HFFc6 (cell line): ENCODE data around the gene UBE2D2. TPM values are rescaled to one million over a fixed set of nuclear protein-coding genes. Genes with fewer than 3 reads are reported as not detected.

Experiments
- DNase-seq: peaks from one replicate; pipeline ENCODE4 v3.0.0-alpha.2; 2018
- H3K27ac Mint-ChIP-seq: 2 replicates; pipeline ENCODE4 v1.8.0; 2020; ENCODE audit warnings: mild to moderate bottlenecking, mixed read lengths
- H3K27me3 Mint-ChIP-seq: 2 replicates; pipeline ENCODE4 v1.8.0; 2021; ENCODE audit warnings: mild to moderate bottlenecking, moderate library complexity, mixed read lengths; ENCODE audit not compliant: insufficient read depth
- H3K36me3 Mint-ChIP-seq: 2 replicates; pipeline ENCODE4 v1.8.0; 2021; ENCODE audit warnings: low read depth, mixed read lengths
- H3K4me1 Mint-ChIP-seq: 2 replicates; pipeline ENCODE4 v1.8.0; 2020; ENCODE audit warnings: low read depth, mixed read lengths
- H3K4me3 Mint-ChIP-seq: 2 replicates; pipeline ENCODE4 v1.8.0; 2020; ENCODE audit warnings: mild to moderate bottlenecking, moderate library complexity, mixed read lengths
- H3K9me3 Mint-ChIP-seq: 2 replicates; pipeline ENCODE4 v1.8.0; 2020; ENCODE audit warnings: mild to moderate bottlenecking, mixed read lengths
- total RNA-seq, 6 experiments: library from RNA; stranded (reverse); fragmentation: NEBNext Ultra II Directional; extraction: Animal tissue kit (Norgen Biotek cat#: 25700); gene quantifications; 2 replicates in 1 of 6; 3 replicates in 5 of 6; pipeline ENCODE4 v1.2.3, GENCODE V29; 2021
- TF ChIP-seq, protein P1 (sequence below): fragments of 200-600 bp; sonication (generic); IDR thresholded peaks from 2 replicates; pipeline ENCODE4 v1.5.0; 2021; ENCODE audit warnings: antibody characterized with exemption, mild to moderate bottlenecking

Gene UBE2D2
- total RNA-seq, 6 experiments from 2014 or later, result 113 to 144 (median 123) TPM

DNA sequence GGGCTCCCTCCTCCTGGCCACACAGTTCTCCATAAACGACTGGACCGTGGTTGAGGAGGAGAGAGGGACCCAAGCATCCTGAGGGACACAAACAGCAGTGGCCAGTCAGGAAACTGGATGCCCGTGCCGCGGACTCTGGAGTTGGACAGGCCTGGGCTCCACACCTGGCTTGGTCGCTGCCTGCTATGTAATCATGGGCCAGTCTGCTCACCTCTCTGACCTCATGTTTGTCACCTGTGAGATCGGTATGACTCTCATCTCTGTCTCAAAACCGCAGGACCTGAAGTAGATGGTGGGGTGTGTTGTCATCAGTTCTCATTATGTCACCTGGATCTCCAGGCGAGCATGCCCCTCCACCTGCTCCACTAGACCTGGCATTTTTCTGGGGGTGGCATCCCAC, 101.5 kb downstream of the UBE2D2 start:
- no peaks in the 10 kb centered on the region for H3K27me3 Mint-ChIP-seq
- no peaks in the 10 kb centered on the region for H3K9me3 Mint-ChIP-seq
- H3K36me3 Mint-ChIP-seq, result no peaks in the 10 kb centered on the region
- no peak overlapping the region for H3K4me3 Mint-ChIP-seq
- H3K27ac Mint-ChIP-seq, result peak overlapping the region; percentile 99
- TF ChIP-seq, protein P1, sequence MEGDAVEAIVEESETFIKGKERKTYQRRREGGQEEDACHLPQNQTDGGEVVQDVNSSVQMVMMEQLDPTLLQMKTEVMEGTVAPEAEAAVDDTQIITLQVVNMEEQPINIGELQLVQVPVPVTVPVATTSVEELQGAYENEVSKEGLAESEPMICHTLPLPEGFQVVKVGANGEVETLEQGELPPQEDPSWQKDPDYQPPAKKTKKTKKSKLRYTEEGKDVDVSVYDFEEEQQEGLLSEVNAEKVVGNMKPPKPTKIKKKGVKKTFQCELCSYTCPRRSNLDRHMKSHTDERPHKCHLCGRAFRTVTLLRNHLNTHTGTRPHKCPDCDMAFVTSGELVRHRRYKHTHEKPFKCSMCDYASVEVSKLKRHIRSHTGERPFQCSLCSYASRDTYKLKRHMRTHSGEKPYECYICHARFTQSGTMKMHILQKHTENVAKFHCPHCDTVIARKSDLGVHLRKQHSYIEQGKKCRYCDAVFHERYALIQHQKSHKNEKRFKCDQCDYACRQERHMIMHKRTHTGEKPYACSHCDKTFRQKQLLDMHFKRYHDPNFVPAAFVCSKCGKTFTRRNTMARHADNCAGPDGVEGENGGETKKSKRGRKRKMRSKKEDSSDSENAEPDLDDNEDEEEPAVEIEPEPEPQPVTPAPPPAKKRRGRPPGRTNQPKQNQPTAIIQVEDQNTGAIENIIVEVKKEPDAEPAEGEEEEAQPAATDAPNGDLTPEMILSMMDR, result no peak
- no peak for DNase-seq
- peaks cover 63% of the 10 kb centered on the region for H3K4me1 Mint-ChIP-seq

DNA sequence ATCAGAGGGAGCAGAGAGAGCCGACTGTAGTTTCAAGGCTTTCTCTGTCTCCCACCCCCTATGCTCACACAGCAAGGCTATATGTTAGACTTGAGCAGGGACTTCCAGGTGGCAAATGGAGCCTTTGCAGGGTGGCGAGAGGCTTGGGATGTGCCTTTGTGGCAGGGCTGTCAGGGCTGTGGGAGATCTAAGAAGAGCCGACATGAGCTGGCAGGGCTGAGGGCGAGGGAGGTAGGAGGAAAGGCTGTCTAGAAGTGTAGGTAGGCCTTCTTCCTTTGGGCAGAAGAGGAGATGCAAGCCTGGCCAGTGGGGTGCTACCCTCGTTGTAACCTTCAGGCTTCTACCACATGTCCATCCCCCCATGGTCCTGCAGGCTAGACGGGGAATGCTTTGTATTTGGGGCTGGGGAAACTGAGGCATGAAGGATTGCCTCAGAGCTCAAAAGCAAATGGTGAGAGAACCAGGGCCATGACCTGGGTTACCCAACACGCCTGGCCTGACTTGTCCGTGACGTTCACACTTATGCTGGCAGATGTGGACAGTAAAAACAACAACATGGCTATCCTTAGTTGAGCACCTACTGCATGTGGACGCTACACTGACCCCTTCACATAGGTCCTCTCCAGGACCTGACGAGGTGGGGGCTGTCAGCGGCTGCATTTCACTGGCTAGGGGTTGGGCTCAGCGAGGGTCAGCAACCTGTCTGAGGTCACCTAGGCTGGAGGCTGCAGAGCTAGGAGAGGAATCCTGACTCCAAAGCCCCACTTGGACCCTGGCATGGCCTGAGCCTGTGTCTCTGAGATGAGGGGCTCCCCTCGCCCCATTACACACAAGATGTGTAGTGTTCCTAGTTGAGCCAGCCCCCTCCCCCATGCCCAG, 102.3 kb downstream of the UBE2D2 start:
- no peak for DNase-seq
- Mint-ChIP-seq H3K27ac (peak overlapping the region; percentile 18; the same call in 1 of the 2 replicates), H3K4me3 (no peak overlapping the region), H3K27me3 (no peaks in the 10 kb centered on the region), H3K9me3 (no peaks in the 10 kb centered on the region), H3K36me3 (no peaks in the 10 kb centered on the region), H3K4me1 (peaks cover 61% of the 10 kb centered on the region)
- TF ChIP-seq, protein P1, result no peak

DNA sequence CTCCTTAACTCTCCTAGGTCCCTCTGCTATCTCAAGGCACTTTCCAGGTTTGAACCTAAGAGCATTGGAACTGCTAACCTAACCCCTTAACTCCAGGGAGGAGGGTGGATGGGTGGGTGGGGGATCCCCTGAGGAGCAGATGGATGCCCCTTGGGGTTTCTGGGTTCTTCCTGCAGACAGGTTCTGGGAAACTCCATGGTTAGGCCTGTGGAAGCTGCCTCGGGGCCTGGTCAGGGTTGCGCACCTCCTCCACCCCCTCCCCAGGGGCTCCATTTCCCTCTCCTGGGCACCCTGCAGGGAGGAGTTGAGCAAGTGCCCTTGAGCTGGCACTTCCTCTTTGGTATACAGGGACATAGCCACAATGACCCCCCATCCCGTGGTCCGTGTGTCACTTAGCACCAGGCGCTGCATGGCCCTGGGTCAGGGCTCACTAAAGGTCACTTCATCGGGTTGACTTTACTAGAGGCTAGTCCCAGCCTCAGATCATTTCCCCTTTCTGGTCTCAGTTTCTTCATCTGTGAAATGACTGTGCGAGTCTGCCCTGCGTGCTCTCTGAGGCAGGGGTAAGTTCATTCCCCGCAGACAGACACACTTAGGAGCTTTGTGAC, 103.1 kb downstream of the UBE2D2 start:
- peaks cover 61% of the 10 kb centered on the region for H3K4me1 Mint-ChIP-seq
- no peaks in the 10 kb centered on the region for H3K27me3 Mint-ChIP-seq
- no peak overlapping the region for H3K4me3 Mint-ChIP-seq
- no peak overlapping the region; the same call in 1 of the 2 replicates for H3K27ac Mint-ChIP-seq
- DNase-seq, result no peak
- TF ChIP-seq, protein P1, result no peak
- no peaks in the 10 kb centered on the region for H3K36me3 Mint-ChIP-seq
- H3K9me3 Mint-ChIP-seq, result no peaks in the 10 kb centered on the region

DNA sequence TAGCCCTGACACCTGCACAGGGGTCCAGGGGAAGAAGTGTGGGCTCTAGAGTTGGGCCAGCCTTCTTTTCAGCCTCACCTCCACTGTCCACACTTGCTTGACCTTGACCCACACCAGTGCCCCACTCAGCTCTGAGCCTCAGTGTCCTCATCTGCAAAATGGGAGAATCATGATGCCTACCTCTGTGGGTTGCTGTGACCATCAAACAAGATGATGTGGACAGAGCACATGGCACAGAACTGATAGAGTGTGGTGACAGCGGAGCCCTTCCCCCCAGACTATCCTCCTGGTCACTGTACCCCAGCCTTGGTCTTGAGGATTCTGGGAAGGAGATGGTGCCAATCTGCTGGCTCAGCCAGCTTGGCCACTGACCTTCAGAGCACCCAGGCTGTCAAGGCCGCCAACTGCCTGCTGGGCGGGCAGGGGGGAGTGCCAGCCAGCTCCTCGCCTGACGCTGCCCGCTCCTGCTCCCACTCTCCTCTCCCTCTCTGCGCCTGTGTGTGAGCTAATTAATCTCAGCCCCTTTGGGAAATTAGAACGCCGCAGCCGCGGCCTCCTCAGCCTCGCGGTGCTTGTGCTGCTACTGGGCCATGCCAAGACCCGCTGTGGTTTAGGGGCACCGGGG, 103.7 kb downstream of the UBE2D2 start:
- H3K4me1 Mint-ChIP-seq, result peaks cover 63% of the 10 kb centered on the region
- H3K27me3 Mint-ChIP-seq, result peaks cover 2% of the 10 kb centered on the region; the same call in 1 of the 2 replicates
- DNase-seq, result no peak
- H3K9me3 Mint-ChIP-seq, result no peaks in the 10 kb centered on the region
- no peak overlapping the region for H3K4me3 Mint-ChIP-seq
- no peak overlapping the region for H3K27ac Mint-ChIP-seq
- H3K36me3 Mint-ChIP-seq, result no peaks in the 10 kb centered on the region
- TF ChIP-seq, protein P1, result no peak

DNA sequence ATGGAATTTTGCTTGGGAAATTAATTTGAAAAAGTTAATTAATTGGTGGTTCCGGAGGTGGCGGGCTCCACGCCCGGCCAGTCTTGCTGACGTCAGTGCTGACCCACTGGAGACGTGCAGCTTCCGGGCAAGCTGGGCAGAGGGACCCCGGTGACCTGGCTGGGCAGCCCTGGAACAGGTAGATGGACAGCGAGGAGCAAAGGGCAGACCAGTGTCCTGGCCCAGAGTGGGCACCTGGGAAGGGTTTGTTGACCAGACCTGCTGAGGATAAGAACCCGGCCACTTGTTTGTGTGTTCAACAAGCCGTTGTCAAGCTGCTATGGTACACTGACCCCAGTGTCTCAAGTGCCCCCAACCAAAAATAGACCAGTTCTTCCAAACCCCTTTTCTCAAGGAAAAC, 104.5 kb downstream of the UBE2D2 start:
- Mint-ChIP-seq H3K4me3 (no peak overlapping the region), H3K9me3 (no peaks in the 10 kb centered on the region), H3K36me3 (peaks cover 3% of the 10 kb centered on the region; the same call in 1 of the 2 replicates), H3K27me3 (peaks cover 2% of the 10 kb centered on the region; the same call in 1 of the 2 replicates), H3K27ac (no peak overlapping the region), H3K4me1 (peaks cover 60% of the 10 kb centered on the region)
- no peak for DNase-seq
- TF ChIP-seq, protein P1, result no peak
